Kidney (tissue), 14 donors: Measurements from ENCODE around the gene COL4A2. TPM values are rescaled to one million over a fixed set of nuclear protein-coding genes. Genes with fewer than 3 reads are reported as not detected.

Source experiments
- DNase-seq, 5 donors: peaks; one replicate each; pipeline ENCODE4 v3.0.0-alpha.2; 2013 to 2020
- FAIRE-seq: peaks from 2 replicates; lab custom pipeline; 2012; peaks lifted over from hg19 to GRCh38; lab: Jason Lieb, UNC
- H3K27ac ChIP-seq, 2 donors: one replicate each; pipeline ENCODE4 v1.7.0; 2013; ENCODE audit warnings: low read depth in 2 of 2, low read length in 2 of 2, inconsistent platforms in 1 of 2
- H3K27me3 ChIP-seq: one replicate; pipeline ENCODE4 v1.7.1; 2013; ENCODE audit warnings: low read length, inconsistent platforms; ENCODE audit not compliant: control insufficient read depth, insufficient read depth
- H3K36me3 ChIP-seq, 3 donors: one replicate each; pipeline versions ENCODE4 v1.7.0 to v1.7.1; 2013; ENCODE audit warnings: low read length in 3 of 3, control low read depth in 1 of 3, inconsistent platforms in 1 of 3; ENCODE audit not compliant: insufficient read depth in 3 of 3, control insufficient read depth in 2 of 3
- H3K4me1 ChIP-seq, 3 donors: one replicate each; pipeline versions ENCODE4 v1.7.0 to v1.7.1; 2013; ENCODE audit warnings: low read length in 3 of 3, inconsistent platforms in 1 of 3, low read depth in 1 of 3; ENCODE audit not compliant: control insufficient read depth in 2 of 3, insufficient read depth in 2 of 3
- H3K4me3 ChIP-seq, 3 donors: one replicate each; pipeline versions ENCODE4 v1.7.0 to v1.8.1; 2013; ENCODE audit warnings: low read length in 3 of 3, control low read depth in 1 of 3, inconsistent platforms in 1 of 3
- H3K9ac ChIP-seq, 3 donors: one replicate each; pipeline versions ENCODE4 v1.7.0 to v1.7.1; 2013; ENCODE audit warnings: low read length in 3 of 3, control low read depth in 1 of 3, inconsistent platforms in 1 of 3
- H3K9me3 ChIP-seq, 3 donors: one replicate each; pipeline versions ENCODE4 v1.7.0 to v1.7.1; 2013; ENCODE audit warnings: low read length in 3 of 3, control low read depth in 1 of 3, inconsistent platforms in 1 of 3; ENCODE audit not compliant: control insufficient read depth in 2 of 3, insufficient read depth in 1 of 3
- intact Hi-C: fragments of 100-400 bp; cut with DNase I; formaldehyde crosslinking; loops from one replicate; pipeline ENCODE4 v1.11.1; 2022
- polyA plus RNA-seq: library from polyadenylated mRNA; stranded (reverse); fragments of 350-450 nt; fragmentation: Illumina TruSeq; extraction: RNeasy Lipid Tissue Mini Kit (QIAGEN cat#74804); gene quantifications from one replicate; pipeline ENCODE4 v1.2.3, GENCODE V29; 2014; ENCODE audit warnings: low read depth, low replicate concordance; ENCODE audit not compliant: insufficient read depth
- total RNA-seq: library from RNA; stranded (reverse); fragmentation: NEBNext Ultra II Directional; extraction: Animal tissue kit (Norgen Biotek cat#: 25700); gene quantifications from one replicate; pipeline ENCODE4 v1.2.1, GENCODE V29; 2021
- TF ChIP-seq, protein P1 (sequence below): IDR thresholded peaks from 3 replicates; pipeline ENCODE4 v1.5.1; 2012; ENCODE audit warnings: mild to moderate bottlenecking, moderate library complexity, borderline replicate concordance; ENCODE audit not compliant: insufficient read depth; ENCODE audit errors: extremely low read depth
- donor health status: control.
- donor health status: control.
- donor health status: control.
- donor health status: control.
- donor health status: control.
- donor health status: DM: yes; HTN: yes; CAD: no.
- donor health status: Normal renal cell carcinoma (clear cell type).

Gene COL4A2
- total and polyA plus RNA-seq, 2 donors from 2014 or later = 126 to 265 TPM

DNA sequence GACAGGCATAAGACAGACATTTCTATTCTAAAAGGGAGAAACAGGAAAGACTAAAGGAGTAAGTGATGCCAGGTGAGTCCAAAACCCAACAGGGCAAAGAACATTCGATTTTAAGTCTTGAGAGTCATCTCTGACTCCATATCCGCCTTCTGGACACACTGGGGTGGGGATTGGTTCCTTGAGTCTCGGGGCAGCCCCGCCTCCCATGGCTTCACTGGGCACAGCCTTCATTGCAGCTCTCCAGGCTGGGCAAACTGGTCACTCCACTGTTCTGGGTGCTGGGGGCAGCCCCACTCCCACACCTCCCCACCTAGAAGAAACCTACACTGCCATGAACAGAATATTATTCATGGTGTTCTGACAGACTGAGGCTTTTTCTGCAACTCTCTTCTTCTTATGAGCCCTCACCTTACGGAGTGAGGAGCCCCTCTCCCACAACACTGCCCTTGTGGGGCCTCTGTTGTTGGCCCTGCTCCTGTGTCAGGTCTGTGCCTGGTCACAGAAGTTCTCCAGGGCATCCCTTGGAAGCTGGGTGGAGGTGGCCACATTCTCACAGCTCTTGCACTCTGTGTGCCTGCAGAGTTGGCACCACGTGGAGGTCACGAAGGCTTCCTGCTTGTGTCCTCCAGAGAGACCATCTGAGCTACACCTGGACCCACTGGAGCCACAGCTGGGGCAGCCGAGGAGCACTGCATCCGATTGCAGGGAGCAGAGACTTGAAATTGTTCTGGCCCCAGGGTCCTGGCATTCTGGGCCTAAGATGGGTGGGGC lies 95.4 kb downstream of the COL4A2 start:
- TF ChIP-seq, protein P1, sequence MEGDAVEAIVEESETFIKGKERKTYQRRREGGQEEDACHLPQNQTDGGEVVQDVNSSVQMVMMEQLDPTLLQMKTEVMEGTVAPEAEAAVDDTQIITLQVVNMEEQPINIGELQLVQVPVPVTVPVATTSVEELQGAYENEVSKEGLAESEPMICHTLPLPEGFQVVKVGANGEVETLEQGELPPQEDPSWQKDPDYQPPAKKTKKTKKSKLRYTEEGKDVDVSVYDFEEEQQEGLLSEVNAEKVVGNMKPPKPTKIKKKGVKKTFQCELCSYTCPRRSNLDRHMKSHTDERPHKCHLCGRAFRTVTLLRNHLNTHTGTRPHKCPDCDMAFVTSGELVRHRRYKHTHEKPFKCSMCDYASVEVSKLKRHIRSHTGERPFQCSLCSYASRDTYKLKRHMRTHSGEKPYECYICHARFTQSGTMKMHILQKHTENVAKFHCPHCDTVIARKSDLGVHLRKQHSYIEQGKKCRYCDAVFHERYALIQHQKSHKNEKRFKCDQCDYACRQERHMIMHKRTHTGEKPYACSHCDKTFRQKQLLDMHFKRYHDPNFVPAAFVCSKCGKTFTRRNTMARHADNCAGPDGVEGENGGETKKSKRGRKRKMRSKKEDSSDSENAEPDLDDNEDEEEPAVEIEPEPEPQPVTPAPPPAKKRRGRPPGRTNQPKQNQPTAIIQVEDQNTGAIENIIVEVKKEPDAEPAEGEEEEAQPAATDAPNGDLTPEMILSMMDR = no peak
- FAIRE-seq (no peak), DNase-seq (peak in 1 of 5 donors; percentile 56)
- no peaks in the 10 kb centered on the region for H3K36me3 ChIP-seq
- intact Hi-C loops = no loop called here
- no peaks in the 10 kb centered on the region for H3K27me3 ChIP-seq
- H3K9me3 ChIP-seq = no peaks in the 10 kb centered on the region
- H3K4me3 ChIP-seq = no peak overlapping the region
- no peak overlapping the region for H3K9ac ChIP-seq
- H3K27ac ChIP-seq = no peak overlapping the region
- H3K4me1 ChIP-seq = peaks cover 0 to 2% (median 0%) of the 10 kb centered on the region in 3 donors

DNA sequence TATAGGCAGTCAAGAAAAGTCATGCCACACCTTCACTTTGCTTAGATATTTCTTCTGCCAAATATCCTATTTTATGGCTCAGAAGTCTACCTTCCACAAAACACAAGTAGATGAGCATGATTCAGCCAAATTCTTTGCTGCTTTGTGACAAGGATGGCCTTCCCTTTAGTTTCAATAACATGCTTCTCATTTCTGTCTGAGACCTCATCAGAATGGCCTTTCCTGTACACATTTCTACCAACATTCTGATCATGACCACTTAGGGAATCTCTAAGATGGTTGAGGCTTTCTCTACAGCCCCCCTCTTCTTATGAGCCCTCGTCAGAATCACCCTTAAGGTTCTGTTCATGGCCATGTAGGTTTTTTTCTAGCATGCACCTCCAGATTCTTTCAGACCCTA lies 96.2 kb downstream of the COL4A2 start:
- FAIRE-seq = no peak
- peaks cover 0 to 6% (median 0%) of the 10 kb centered on the region in 3 donors for H3K4me1 ChIP-seq

DNA sequence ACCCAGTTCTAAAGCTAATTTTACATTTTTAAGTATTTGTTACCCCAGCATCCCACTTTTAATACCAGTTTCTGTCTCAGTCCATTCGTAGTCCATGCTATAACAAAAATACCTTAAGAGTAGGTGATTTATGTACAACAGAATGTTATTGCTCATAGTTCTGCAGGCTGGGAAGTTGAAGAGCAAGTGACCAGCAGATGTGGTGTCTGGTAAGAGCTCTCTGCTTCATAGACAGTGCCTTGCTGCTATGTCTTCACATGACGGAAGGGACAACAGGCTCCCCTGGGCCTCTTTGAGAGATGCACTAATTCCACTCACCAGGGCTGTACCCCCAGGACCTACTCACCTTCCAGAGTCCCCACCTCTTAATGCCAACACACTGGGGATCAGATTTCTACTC lies 96.6 kb downstream of the COL4A2 start:
- intact Hi-C loops = no loop called here
- DNase-seq = no peak
- Histone ChIP-seq H3K27me3 (no peaks in the 10 kb centered on the region), H3K9ac (no peak overlapping the region), H3K4me3 (no peak overlapping the region), H3K9me3 (no peaks in the 10 kb centered on the region), H3K36me3 (peaks cover 0 to 2% (median under 1%) of the 10 kb centered on the region in 3 donors), H3K27ac (no peak overlapping the region), H3K4me1 (peaks cover 0 to 9% (median 0%) of the 10 kb centered on the region in 3 donors)
- no peak for FAIRE-seq
- TF ChIP-seq, protein P1 = no peak

More for the DNA sequence above, 96.2 kb downstream of the COL4A2 start:
- Histone ChIP-seq H3K4me3 (no peak overlapping the region), H3K36me3 (no peaks in the 10 kb centered on the region), H3K9ac (no peak overlapping the region), H3K27ac (no peak overlapping the region), H3K27me3 (no peaks in the 10 kb centered on the region), H3K9me3 (no peaks in the 10 kb centered on the region)
- intact Hi-C loops = no loop called here
- TF ChIP-seq, protein P1 = no peak
- DNase-seq = no peak
